EH (cell line): ENCODE data around the gene GIMAP7.
"Not testable (repeated sequence)": the region's sequence is repeated elsewhere in the genome, so short reads cannot be mapped to it uniquely, and the experiment has no call there.

Experiments used
- DNase-seq: peaks from one replicate; pipeline ENCODE4 v3.0.0-alpha.2; 2015; ENCODE audit warnings: low read depth

GIMAP7 gene

DNA sequence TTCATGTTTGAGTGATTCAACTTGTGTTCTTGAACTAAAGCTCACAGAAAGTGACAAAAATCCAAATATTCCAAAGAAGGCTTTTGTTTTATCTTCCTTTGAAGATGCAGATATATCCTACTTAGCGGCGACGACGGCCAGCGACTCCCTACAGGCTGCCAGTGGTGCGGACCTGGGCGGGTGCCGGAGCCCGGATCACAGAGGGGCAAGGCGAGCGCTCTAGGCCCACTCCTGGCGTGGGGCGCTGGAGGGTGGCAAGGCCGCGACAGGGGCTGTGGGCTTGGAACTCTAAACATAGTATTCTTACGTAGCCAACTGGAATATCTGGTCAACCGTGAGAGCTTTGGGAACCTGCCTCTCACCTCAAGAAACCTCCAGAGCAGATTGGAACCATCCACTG is 914 bp upstream of the GIMAP7 start:
- DNase-seq: no peak

DNA sequence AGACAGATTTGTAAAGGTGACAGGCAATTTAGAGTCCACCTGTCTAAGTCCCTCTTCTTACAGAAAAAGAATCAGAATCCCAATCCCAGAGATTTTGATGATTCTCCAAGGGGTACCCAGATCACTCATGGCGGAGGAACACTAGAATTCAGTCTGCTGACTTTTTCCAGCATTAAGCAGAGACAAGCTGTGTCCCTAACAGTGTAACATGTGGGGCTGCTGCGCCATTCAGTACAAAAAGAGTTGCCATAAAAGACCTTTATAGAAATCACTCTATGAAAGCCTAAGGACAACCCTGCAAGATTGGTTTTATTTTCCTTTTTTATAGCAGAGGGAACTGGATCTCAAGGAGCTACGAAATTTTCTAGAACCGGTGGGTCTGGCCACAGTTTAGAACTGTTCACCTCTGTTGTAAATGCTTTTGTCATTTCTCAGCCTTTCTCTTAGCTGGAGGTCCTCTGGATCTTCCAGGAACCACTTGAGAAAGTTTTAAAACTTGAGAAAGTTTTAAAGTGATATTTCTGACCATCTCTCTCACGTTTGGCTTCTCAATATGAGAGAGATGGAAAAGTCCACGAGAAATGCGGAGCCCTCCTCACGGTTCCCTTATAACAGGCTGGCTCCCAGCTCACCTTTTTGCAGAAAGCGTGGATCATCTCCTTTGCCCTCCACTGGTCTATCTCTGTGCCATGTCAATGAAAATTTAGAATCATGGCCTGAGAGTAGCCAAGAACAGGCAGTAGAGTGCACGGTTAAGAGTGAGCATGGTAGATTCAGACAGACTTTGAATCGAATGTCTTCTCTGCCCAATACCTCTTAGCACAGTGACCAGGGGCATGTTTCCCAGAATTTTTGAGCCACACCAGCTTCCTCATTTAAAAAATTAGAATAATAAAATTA is 826 bp downstream of the GIMAP7 start:
- no peak for DNase-seq

DNA sequence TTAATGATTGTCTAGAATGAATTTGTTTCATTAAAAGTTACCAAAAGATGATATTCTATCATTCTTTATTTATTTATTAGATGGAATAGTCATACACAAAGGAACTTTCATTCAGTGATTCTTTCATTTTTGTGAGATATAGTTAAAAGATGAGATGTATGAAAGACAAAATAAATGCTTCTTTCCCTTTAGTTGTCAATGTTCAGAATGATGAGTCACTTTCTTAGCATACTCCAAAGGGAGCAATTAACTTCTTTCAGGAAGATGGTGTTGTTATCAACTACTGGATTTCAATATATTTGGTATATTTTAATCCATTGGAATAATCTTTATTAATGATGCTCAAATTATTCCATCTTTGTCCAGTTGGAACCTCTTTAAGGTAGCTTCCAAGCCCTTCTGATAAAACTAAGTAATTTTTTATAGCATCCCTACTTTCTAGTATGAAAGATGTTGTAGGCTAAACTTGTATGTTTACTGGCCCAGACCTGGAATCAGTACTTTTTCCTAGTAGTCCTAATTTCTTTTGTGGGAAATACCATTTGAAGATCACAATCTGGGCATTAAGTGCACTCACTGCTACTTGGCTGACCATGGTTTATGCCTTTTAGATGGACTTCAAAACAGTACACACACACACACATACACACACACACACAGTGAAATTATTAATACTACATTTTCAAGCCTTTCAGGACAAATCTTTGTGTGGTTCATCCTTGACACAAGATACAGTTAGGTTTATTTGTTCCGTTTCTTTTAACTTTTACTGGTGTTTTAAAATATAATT is 2.5 kb downstream of the GIMAP7 start:
- no peak for DNase-seq

DNA sequence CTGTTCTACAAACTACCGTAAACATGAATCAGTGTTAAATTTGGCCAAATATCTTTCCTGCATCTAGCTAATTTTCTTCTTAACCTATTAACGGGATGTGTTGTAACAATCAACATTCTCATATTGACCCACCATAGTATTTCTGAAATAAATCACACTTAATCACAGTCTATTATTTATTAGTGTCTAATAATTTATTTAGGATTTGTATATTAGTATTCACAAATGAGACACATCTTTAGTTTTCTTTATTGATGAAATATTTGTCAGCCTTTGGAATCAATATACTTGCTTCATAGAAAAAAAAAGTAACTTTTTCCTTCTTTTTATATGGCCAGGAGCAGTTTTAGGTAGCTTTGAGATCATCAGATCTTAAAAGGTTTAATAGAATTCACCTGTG is 4.6 kb downstream of the GIMAP7 start:
- DNase-seq: no peak

DNA sequence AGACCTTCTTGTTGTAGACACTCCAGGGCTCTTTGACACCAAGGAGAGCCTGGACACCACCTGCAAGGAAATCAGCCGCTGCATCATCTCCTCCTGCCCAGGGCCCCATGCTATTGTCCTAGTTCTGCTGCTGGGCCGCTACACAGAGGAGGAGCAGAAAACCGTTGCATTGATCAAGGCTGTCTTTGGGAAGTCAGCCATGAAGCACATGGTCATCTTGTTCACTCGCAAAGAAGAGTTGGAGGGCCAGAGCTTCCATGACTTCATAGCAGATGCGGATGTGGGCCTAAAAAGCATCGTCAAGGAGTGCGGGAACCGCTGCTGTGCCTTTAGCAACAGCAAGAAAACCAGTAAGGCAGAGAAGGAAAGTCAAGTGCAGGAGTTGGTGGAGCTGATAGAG is 5.5 kb downstream of the GIMAP7 start:
- DNase-seq: no peak

DNA sequence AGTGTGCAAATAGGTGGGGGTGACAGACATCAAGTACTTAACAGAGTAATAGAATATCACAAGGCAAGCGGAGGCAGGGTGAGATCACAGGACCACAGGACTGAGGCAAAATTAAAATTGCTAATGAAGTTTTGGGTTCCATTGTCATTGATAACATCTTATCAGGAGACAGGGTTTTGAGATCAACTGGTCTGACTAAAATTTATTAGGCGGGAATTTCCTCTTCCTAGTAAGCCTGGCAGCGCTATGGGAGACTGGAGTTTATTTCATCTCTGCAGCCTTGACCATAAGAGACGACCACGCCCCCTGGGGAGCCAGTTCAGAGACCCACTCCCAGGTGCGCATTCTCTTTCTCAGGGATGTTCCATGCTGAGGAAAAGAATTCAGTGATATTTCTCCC is 8.3 kb downstream of the GIMAP7 start:
- DNase-seq: not testable (repeated sequence)

DNA sequence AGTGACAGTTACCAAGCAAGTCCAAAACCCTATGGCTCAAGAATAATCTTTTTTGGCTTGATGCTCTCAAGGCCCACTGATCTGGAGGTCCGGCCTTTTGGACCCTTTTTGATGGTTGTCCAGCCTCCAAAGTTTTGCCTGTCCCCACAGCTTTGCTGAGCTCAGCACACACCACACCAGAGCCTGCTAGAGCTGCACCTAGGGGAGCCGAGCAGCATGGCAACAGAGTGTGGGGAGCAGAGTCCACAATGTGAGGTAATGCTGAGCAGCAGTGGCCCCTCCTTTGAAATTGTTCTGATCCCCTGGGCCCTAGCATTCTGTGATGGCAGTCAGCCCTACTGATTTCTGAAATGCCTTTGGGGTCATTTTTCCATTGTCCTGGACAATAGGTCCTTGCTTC is 9.3 kb downstream of the GIMAP7 start:
- no peak for DNase-seq

DNA sequence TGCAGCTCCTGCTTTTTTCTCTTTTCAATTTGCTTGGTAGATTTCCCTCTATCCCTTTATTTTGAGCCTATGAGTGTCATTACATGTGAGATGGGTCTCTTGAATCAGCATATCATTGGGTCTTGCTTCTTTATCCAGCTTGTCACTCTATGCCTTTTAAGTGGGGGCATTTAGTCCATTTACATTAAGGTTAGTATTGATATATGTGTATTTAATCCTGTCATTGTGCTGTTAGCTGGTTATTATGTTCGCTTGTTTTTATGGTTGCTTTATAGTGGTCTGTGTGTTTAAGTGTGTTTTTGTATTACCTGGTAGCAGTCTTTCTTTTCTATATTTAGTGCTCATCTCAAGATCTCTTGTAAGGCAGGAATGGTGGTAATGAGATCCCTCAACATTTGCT is 17.0 kb downstream of the GIMAP7 start:
- DNase-seq: no peak

DNA sequence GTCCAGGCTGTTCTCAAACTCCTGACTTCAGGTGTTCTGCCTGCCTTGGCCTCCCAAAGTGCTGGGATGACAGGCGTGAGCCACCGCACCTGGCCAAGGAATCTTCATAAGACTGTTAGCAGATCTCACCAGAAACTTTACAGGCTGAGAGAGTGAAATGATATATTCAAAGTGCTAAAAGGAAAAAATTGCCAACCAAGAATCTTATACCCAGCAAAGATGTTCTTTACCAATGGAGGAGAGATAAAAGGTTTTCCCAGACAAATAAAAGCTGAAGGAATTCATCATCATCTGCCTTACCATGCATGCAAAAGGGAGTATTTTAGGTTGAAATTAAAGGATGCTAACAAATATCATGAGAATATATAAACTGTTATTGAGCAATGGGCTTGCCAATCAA is 23.6 kb downstream of the GIMAP7 start:
- no peak for DNase-seq

DNA sequence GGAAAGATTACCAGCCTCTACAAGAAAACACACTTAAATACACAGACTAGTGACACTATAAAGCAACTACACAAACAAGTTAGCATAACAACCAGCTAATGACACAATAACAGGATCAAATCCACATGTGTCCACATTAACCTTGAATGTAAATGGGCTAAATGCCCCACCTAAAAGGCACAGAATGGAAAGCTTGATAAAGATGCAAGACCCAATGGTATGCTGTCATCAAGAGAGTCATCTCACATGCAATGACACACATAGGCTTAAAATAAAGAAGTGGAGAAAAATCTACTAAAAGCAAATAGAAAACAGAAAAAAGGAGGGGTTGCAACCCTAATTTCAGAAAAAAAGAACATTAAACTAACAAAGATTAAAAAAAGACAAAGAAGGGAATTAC is 38.5 kb downstream of the GIMAP7 start:
- DNase-seq: no peak

DNA sequence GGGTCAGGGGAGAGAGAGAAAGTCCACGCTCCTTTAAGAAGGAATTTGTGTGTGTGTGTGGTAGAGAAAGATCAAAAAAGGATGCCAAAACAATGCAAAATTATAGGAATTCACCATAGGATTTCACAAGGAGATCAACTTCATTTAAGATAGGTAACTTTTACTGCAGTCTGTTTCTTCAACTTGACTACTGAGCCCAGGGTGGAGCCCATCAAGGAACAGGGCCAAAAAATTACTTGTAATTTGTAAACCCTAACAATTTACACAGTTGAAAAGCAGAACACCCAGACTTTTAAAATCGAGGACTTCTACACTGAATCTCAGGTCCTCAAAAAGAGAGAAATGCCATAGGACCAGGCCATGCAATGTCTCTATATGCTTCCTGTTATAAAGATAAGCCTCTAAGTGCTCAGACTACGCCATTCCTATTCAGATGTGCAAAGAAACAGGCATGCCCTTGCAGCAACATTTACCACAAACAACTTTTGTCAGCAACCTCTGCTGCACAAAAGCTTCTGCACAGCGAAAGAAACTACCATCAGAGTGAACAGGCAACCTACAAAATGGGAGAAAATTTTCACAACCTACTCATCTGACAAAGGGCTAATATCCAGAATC is 42.0 kb downstream of the GIMAP7 start:
- no peak for DNase-seq

DNA sequence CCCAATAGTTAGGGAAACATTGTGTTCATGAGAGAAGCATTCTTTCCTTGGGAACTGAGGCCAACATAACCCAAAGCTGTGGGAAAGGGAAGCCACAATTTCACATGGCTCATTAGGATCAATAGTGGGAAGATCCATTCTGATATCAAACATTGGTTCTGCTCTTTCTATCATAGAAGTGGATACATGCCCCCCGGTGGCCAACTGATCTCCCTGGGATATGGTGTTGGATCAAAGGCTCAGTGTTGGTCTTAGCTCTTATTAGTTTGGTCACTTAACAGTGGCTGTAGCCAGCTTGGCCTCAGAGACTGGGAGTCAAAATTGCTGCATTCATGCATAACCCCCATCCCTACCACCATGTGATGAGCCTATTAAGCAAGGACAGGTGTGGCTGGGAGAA is 45.8 kb downstream of the GIMAP7 start:
- no peak for DNase-seq

DNA sequence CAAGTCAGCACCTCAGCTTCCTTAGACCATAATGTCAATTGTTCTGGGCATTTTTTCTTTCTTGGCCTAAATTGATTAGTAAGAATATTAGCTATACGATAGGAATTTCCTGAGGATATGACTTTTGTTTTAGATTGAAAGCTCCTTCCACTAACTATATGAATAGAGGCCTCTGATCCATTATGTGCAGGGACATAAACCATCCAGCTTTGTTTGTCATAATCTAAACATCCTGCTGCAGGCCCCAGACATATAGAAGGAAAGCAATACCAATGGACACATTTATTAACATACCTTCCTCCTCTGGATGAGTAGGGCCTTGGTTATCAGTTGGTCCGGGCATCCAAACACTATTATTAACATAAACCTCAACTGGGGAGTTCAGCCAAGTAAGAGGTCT is 48.2 kb downstream of the GIMAP7 start:
- DNase-seq: no peak

DNA sequence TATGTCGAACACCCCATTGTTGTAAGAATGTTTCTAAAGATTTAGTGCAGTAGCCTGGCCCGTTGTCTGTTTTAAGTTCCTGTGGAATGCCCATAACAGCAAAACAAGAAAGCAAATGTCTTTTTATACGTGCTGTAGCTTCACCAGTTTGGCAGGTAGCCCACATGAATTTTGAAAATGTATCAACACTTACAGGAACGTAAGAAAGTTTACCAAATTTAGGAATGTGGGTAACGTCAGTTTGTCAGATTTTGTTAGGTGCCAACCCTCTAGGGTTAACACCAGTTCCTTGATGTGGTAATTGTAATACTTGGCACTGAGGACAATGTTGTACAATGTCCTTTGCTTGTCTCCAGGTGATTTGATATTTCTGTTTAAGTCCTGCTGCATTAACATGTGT is 49.3 kb downstream of the GIMAP7 start:
- DNase-seq: no peak

DNA sequence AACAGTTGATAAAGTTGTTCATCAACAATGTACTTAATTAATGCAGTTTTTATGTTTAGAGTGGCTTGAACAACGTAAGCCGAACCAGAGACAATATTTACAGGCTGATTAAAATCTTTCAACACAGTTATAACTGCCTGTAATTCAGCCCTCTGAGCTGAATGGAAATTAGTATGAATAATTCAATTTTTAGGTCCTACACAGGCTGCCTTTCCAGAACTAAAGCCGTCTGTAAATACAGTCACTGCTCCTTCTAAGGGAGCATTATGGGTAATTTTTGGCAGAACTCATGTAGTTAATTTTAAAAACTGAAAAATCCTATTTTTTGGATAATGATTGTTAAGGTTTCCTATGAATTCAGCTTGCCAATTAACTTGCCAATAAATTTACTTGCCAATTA is 49.9 kb downstream of the GIMAP7 start:
- no peak for DNase-seq

DNA sequence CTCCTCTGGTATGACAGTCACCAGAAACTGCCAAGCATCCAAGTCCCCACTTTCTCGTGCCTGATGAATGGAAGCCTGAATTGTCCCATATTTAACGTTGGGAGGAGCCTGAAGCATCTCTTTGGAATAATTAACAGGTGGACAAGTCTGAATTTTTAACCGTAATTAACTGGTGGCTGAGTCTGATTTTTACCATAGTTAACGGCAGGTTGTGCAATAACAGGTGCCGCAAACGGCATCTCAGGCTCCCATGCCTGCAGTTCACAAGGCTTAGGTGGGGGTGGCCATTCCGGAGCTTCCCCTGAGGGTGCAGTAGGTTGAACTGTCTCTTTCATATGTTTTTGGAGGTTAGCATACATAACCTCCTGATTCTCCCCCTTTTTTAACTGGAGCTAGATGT is 50.6 kb downstream of the GIMAP7 start:
- no peak for DNase-seq

DNA sequence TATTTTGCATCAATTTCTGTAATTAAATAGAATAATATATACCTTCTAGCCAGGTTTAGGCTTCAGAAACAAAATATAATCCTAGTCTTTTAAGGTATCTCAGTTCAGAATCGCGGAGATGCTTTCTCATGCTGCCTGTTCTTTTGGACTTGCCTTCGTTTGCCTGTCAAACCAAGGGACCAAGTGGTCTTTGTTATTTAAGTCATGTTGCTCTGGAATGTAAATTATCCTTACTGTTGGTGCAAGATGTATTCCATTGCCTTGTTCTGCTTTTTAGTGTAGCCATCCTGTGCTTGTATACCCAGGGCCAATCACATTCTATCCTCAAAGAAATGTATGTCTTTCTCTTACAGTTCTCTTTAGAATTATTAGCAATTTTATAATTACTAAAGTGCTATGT is 51.5 kb downstream of the GIMAP7 start:
- no peak for DNase-seq

DNA sequence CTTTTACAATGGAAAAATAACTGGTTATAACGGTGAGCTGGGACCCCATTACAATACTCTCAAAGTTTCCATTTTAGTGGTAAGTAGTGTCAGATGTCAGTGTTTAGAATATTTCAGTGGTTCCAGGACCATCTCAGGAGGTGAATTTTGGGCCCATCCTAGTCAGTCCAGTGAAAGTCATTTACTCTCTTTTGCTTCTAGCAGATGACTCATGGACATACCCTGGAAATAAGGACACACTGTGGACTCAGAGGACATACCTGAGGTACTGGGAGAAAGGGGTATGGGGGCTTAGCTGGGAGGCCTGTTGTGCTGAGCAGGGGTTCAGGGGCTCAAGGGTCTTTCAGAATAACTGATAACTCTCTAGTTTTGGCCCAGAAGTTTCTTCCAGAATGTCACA is 51.9 kb downstream of the GIMAP7 start:
- no peak for DNase-seq

DNA sequence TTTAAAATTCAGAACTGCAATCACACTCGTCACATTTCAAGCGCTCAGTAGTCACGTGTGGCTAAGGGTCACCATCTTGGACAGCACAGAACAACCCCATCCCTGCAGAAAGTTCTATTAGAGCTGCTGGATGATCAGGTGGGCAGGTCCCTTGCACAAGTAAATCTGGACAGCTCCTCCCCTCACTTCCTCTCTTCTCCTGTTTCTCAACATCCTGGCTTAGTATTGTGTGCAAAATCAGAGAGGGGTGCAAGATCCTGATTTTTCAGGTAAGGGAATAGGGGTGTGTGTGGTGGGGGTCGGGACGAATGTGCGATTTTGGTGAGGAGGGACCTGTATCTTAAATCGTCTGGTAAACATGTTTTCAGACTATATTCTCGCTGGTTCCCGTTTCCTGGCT is 52.5 kb downstream of the GIMAP7 start, which contains the start of gene GIMAP4:
GIMAP4 (plus strand) TSS at position 222 of the 400 bp plus-strand sequence. CDS start 2,512 bp downstream, outside the sequence.
- no peak for DNase-seq

DNA sequence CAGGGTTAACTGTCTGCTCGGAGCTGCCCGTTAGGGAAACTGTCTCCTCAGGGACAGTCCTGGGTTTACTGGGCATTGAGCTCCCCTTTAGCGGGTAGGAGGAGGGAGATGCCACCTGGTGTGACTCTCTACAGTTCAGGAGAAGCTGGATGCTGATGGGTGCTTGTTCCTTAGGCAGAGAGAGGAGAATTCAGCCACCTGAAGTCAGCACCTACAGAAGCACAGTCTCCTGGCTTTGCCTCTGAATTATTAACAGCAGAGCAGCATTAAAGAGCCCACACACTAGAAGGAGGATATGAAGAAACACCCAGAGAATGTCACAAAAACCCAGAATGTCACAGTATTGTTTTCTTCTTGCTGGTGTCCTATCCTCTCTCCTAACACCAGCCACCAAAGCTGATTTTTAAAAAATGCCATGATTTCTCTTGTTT is 53.2 kb downstream of the GIMAP7 start:
- DNase-seq: no peak

DNA sequence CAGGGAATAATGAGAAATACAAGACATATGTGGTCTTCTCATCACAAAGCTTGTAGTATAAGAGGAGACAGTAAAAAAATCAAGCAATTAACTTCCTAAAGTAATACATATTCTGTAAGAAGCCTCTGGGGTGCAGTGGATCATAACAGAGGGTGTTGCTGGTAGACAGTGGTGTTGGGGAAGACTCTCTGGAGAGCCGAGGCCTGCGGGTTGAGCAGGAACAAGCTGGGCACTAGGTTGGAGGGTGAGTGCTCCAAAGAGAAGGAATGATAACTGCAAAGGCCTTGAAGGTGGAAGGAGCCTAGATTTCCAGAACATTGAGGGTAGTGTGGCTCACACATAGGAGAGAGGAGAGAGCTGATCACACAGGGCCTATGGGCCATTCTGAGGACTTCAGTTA is 54.0 kb downstream of the GIMAP7 start:
- DNase-seq: no peak

DNA sequence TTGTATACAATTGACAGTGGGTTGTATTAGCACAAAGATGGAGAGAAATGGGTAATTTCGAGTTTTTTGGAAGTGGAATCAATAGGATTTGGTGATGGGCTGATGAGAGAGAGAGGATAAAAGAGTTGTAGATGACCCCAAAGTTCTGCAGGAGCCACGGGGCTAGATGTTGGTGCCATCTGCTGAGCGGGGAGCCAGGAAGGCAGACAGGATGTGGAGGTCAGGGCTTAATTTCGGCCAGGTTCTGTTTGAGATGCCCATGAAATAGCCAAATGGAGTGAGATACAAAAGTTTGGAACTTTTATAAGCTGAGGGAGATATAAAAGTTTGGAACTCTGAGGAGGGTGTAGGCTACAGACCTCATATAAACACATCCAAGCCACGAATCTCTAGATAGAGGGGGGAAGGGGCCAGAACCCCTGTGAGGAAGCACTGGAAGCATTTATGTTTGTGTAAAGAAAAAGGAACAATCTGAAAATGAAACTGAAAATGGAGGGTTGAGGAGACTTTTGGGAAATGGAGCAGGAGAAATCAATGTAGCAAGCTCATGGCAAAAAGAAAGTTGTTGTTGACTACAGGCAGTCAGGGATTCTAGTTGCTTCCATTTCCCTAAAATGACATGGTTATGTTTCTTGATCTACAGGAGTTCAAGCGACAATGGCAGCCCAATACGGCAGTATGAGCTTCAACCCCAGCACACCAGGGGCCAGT is 54.7 kb downstream of the GIMAP7 start:
- no peak for DNase-seq
